ENCODE data around the gene SLC15A1.

The SLC15A1 gene

DNA sequence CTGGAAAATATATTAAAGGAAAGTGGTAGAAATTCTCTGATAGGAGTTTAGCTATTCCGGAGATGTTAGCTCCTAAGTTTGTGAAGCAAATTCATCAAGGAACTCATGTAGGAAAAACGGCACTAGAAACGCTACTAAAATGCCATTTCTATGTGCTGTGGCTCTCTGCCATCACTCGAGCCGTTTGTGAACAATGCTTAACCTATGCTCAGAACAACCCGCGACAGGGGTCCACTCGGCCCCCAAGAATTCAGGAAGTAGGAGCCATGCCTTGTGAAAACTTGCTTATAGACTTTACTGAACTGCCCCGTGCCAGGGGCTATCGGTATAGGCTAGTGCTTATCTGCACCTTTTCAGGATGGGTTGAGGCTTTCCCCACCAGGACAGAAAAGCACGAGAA is 14.2 kb upstream of the SLC15A1 start:
- H3K4me2 ChIP-seq (ENCODE audit: low read depth, low read length, poor library complexity, severe bottlenecking) = no peak overlapping the region
- no peaks in the 10 kb centered on the region for H3F3A ChIP-seq (ENCODE audit: insufficient read depth)
- H2AFZ ChIP-seq (ENCODE audit: low read depth, low read length, severe bottlenecking) = no peak overlapping the region
- no peak overlapping the region for H3K4me3 ChIP-seq (ENCODE audit: insufficient read depth, low read length, poor library complexity, severe bottlenecking)
- H3K9ac ChIP-seq (ENCODE audit: low read length) = no peak overlapping the region
- no peaks in the 10 kb centered on the region for H3K9me3 ChIP-seq (ENCODE audit: insufficient read depth, low read length)
- TF ChIP-seq EZH2phosphoT487 (conservative IDR thresholded peaks at IDR 0.05; ENCODE audit: low read length) = no peak
- TF ChIP-seq, protein P1, sequence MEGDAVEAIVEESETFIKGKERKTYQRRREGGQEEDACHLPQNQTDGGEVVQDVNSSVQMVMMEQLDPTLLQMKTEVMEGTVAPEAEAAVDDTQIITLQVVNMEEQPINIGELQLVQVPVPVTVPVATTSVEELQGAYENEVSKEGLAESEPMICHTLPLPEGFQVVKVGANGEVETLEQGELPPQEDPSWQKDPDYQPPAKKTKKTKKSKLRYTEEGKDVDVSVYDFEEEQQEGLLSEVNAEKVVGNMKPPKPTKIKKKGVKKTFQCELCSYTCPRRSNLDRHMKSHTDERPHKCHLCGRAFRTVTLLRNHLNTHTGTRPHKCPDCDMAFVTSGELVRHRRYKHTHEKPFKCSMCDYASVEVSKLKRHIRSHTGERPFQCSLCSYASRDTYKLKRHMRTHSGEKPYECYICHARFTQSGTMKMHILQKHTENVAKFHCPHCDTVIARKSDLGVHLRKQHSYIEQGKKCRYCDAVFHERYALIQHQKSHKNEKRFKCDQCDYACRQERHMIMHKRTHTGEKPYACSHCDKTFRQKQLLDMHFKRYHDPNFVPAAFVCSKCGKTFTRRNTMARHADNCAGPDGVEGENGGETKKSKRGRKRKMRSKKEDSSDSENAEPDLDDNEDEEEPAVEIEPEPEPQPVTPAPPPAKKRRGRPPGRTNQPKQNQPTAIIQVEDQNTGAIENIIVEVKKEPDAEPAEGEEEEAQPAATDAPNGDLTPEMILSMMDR (IDR thresholded peaks at IDR 0.05; ENCODE audit: insufficient read depth, low read length, poor library complexity, severe bottlenecking) = no peak
- H3K27ac ChIP-seq (ENCODE audit: low read depth, low read length) = no peak overlapping the region
- H3K27me3 ChIP-seq (ENCODE audit: low read length) = no peaks in the 10 kb centered on the region
- no peaks in the 10 kb centered on the region for H3K36me3 ChIP-seq (ENCODE audit: low read length)
- H3K79me2 ChIP-seq (ENCODE audit: insufficient read depth, low read length) = no peaks in the 10 kb centered on the region
- no peaks in the 10 kb centered on the region for H3K9me2 ChIP-seq (replicated peaks; ENCODE audit: insufficient read depth, low read length)
- no peaks in the 10 kb centered on the region for H4K20me1 ChIP-seq (ENCODE audit: low read depth, low read length)

GRCh38 chr13:98765996-98766519 is 13.6 kb upstream of the SLC15A1 start:
- Histone ChIP-seq H3K36me3 (ENCODE audit: low read length) (no peaks in the 10 kb centered on the region), H3F3A (ENCODE audit: insufficient read depth) (no peaks in the 10 kb centered on the region), H3K27me3 (ENCODE audit: low read length) (no peaks in the 10 kb centered on the region), H3K4me2 (ENCODE audit: low read depth, low read length, poor library complexity, severe bottlenecking) (no peak overlapping the region), H3K4me3 (ENCODE audit: insufficient read depth, low read length, poor library complexity, severe bottlenecking) (no peak overlapping the region), H3K9me3 (ENCODE audit: insufficient read depth, low read length) (no peaks in the 10 kb centered on the region), H3K79me2 (ENCODE audit: insufficient read depth, low read length) (no peaks in the 10 kb centered on the region), H3K9ac (ENCODE audit: low read length) (no peak overlapping the region), H4K20me1 (ENCODE audit: low read depth, low read length) (no peaks in the 10 kb centered on the region), H3K9me2 (replicated peaks; ENCODE audit: insufficient read depth, low read length) (no peaks in the 10 kb centered on the region), H2AFZ (ENCODE audit: low read depth, low read length, severe bottlenecking) (no peak overlapping the region), H3K27ac (ENCODE audit: low read depth, low read length) (no peak overlapping the region)
- TF ChIP-seq, protein P1 (IDR thresholded peaks at IDR 0.05; ENCODE audit: insufficient read depth, low read length, poor library complexity, severe bottlenecking) = no peak
- TF ChIP-seq EZH2phosphoT487 (conservative IDR thresholded peaks at IDR 0.05; ENCODE audit: low read length) = no peak

DNA sequence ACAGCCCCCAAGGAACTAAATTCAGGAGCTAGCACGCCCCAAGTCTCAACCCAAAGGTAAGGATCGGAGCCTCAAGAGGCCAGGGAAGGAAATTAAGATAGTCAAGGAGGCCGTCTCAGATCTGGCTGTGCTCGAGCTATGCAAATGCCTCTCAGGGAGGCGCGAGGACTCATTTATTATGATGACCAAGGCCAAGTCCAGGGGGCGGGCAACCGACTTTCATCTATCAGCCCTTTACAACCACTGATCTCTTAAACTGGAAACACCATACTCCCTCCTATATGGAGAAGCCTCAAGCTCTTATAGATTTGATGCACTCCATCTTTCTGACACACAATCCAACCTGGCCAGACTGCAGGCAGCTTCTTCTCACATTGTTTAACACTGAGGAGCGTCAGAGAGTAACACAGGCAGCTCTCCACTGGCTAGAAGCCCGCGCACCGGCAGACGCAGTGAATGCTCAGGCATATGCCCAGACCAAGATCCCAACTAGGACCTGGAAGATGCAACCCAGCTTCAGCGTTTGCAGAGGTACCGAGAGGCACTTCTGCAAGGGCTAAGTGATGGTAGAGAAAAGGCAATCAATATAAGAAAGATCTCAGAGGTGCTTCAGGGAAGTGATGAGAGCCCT is 9.6 kb upstream of the SLC15A1 start:
- Histone ChIP-seq H3K4me3 (ENCODE audit: insufficient read depth, low read length, poor library complexity, severe bottlenecking) (no peak overlapping the region), H3K36me3 (ENCODE audit: low read length) (no peaks in the 10 kb centered on the region), H3K4me2 (ENCODE audit: low read depth, low read length, poor library complexity, severe bottlenecking) (no peak overlapping the region), H3K9me3 (ENCODE audit: insufficient read depth, low read length) (no peaks in the 10 kb centered on the region), H3F3A (ENCODE audit: insufficient read depth) (no peaks in the 10 kb centered on the region), H3K79me2 (ENCODE audit: insufficient read depth, low read length) (no peaks in the 10 kb centered on the region), H4K20me1 (ENCODE audit: low read depth, low read length) (no peaks in the 10 kb centered on the region), H3K9me2 (replicated peaks; ENCODE audit: insufficient read depth, low read length) (no peaks in the 10 kb centered on the region), H3K9ac (ENCODE audit: low read length) (no peak overlapping the region), H3K27ac (ENCODE audit: low read depth, low read length) (no peak overlapping the region), H2AFZ (ENCODE audit: low read depth, low read length, severe bottlenecking) (no peak overlapping the region), H3K27me3 (ENCODE audit: low read length) (no peaks in the 10 kb centered on the region)
- TF ChIP-seq EZH2phosphoT487 (conservative IDR thresholded peaks at IDR 0.05; ENCODE audit: low read length) = no peak
- TF ChIP-seq, protein P1 (IDR thresholded peaks at IDR 0.05; ENCODE audit: insufficient read depth, low read length, poor library complexity, severe bottlenecking) = no peak
